Measurements from ENCODE around the gene FAS. TPM values are rescaled to one million over a fixed set of nuclear protein-coding genes. Genes with fewer than 3 reads are reported as not detected.

FAS gene
- total and polyA plus RNA-seq, 2 experiments from 2014 or later, result 3.1 to 4.3 TPM

GRCh38 chr10:88995156-88995876, 4.7 kb downstream of the FAS start (continued):
- TF ChIP-seq CTCF (conservative IDR thresholded peaks at IDR 0.05; ENCODE audit: low read depth in 2 of 2) (no peak), NANOG (IDR thresholded peaks at IDR 0.05; ENCODE audit: borderline replicate concordance) (no peak), ETS1 (IDR thresholded peaks at IDR 0.05) (no peak), CREB1 (CRISPR knock-in tag; IDR thresholded peaks at IDR 0.05; ENCODE audit: low read depth) (no peak), EZH2 (IDR thresholded peaks at IDR 0.05; ENCODE audit: low read depth, unreplicated experiment) (no peak), REST (IDR thresholded peaks at IDR 0.05; ENCODE audit: unreplicated experiment) (no peak)

GRCh38 chr10:88996927-88997326, 6.3 kb downstream of the FAS start:
- no peak overlapping the region for H3K4me3 ChIP-seq
- no peak for DNase-seq (ENCODE audit: low spot score)
- no peak overlapping the region for H3K4me2 ChIP-seq
- TF ChIP-seq ZNF331 (CRISPR knock-in tag; IDR thresholded peaks at IDR 0.05; ENCODE audit: low read depth) (no peak), CREB1 (CRISPR knock-in tag; IDR thresholded peaks at IDR 0.05; ENCODE audit: low read depth) (no peak), CTCF (conservative IDR thresholded peaks at IDR 0.05; ENCODE audit: low read depth in 2 of 2) (no peak), EZH2phosphoT487 (IDR thresholded peaks at IDR 0.05; ENCODE audit: unreplicated experiment) (no peak), JUNB (IDR thresholded peaks at IDR 0.05; ENCODE audit: unreplicated experiment) (no peak)
- ATAC-seq, result no peak
- peaks cover 4% of the 10 kb centered on the region; the same call in 1 of the 2 replicates for H3K27me3 ChIP-seq (ENCODE audit: insufficient read depth)
- H3K36me3 ChIP-seq (ENCODE audit: insufficient read depth), result no peaks in the 10 kb centered on the region
- no peaks in the 10 kb centered on the region for H3K36me3 Mint-ChIP-seq (ENCODE audit: low read depth)
- peaks cover 28% of the 10 kb centered on the region for H3K4me1 Mint-ChIP-seq
- peaks cover 3% of the 10 kb centered on the region for H3K27me3 Mint-ChIP-seq (ENCODE audit: insufficient read depth, low read depth, poor library complexity)
- no peaks in the 10 kb centered on the region for H3F3A ChIP-seq (replicated peaks; ENCODE audit: low read depth)
- H3K79me2 ChIP-seq (replicated peaks; ENCODE audit: insufficient read depth), result no peaks in the 10 kb centered on the region
- H2AFZ ChIP-seq, result no peak overlapping the region
- H3K27ac ChIP-seq (ENCODE audit: low read depth), result no peak overlapping the region
- H3K9me3 Mint-ChIP-seq, result no peaks in the 10 kb centered on the region
- no peaks in the 10 kb centered on the region for H4K20me1 ChIP-seq (replicated peaks; ENCODE audit: insufficient read depth)
- H3K4me1 ChIP-seq (ENCODE audit: insufficient read depth), result peaks cover 32% of the 10 kb centered on the region
- H3K4me3 Mint-ChIP-seq, result no peak overlapping the region
- no peaks in the 10 kb centered on the region for H3K9me2 ChIP-seq (ENCODE audit: insufficient read depth)
- no peak overlapping the region for H3K27ac Mint-ChIP-seq
